Measurements from ENCODE around the gene NUMB.

DNA sequence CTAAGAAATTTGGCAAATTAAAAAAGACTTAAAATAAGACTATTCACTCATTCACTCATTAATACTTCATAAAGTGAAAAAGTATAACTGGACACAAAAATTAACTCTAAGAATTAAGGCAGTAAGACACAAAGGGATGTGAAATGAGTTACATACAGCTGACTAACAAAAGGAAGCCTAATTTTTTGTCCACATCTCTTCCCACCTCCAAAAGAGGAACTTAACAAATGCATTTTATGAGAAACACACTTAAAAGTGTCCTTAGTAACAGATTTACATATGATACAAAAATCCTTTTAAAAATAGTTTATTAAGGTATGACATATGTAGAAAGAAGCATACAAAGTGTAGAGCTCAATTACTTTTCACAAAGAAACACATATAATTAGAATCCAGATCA lies 88.9 kb downstream of the NUMB start:
- TF ChIP-seq, protein P1, sequence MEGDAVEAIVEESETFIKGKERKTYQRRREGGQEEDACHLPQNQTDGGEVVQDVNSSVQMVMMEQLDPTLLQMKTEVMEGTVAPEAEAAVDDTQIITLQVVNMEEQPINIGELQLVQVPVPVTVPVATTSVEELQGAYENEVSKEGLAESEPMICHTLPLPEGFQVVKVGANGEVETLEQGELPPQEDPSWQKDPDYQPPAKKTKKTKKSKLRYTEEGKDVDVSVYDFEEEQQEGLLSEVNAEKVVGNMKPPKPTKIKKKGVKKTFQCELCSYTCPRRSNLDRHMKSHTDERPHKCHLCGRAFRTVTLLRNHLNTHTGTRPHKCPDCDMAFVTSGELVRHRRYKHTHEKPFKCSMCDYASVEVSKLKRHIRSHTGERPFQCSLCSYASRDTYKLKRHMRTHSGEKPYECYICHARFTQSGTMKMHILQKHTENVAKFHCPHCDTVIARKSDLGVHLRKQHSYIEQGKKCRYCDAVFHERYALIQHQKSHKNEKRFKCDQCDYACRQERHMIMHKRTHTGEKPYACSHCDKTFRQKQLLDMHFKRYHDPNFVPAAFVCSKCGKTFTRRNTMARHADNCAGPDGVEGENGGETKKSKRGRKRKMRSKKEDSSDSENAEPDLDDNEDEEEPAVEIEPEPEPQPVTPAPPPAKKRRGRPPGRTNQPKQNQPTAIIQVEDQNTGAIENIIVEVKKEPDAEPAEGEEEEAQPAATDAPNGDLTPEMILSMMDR (IDR thresholded peaks at IDR 0.05) = no peak
- no peak for TF ChIP-seq POLR2AphosphoS5 (IDR thresholded peaks at IDR 0.05)
- no peak for TF ChIP-seq POLR2A (IDR thresholded peaks at IDR 0.05)
